Karpas-422 (cell line): ENCODE results near the gene BBOF1. TPM values are rescaled to one million over a fixed set of nuclear protein-coding genes. Genes with fewer than 3 reads are reported as not detected.

Experiments
- DNase-seq: peaks from one replicate; pipeline ENCODE4 v3.0.0-alpha.2; 2015
- H2AFZ ChIP-seq: fragments of 200-600 bp; sonication (generic); 2 replicates; pipeline ENCODE4 v1.6.1; 2014; ENCODE audit warnings: antibody characterized with exemption, low read length, mixed read lengths
- H3K27ac ChIP-seq: fragments of 200-600 bp; sonication (generic); 2 replicates; pipeline ENCODE4 v1.5.1; 2014; ENCODE audit warnings: mild to moderate bottlenecking, low read length, moderate library complexity
- H3K27me3 ChIP-seq: fragments of 200-600 bp; sonication (generic); 2 replicates; pipeline ENCODE4 v1.6.1; 2014; ENCODE audit warnings: low read length, mixed read lengths
- H3K36me3 ChIP-seq: fragments of 200-600 bp; sonication (generic); 2 replicates; pipeline ENCODE4 v1.6.1; 2014; ENCODE audit warnings: low read length, mixed read lengths; ENCODE audit not compliant: insufficient read depth
- H3K4me1 ChIP-seq: fragments of 200-600 bp; sonication (generic); 2 replicates; pipeline ENCODE4 v1.6.1; 2014; ENCODE audit warnings: mild to moderate bottlenecking, low read length, mixed read lengths
- H3K4me2 ChIP-seq: fragments of 200-600 bp; sonication (generic); 2 replicates; pipeline ENCODE4 v1.6.1; 2014; ENCODE audit warnings: low read length, low read depth, mild to moderate bottlenecking; ENCODE audit not compliant: poor library complexity, severe bottlenecking
- H3K4me3 ChIP-seq: fragments of 200-600 bp; sonication (generic); 2 replicates; pipeline ENCODE4 v1.5.1; 2014; ENCODE audit warnings: mild to moderate bottlenecking, antibody characterized with exemption, low read length, mixed read lengths
- H3K79me2 ChIP-seq: fragments of 200-600 bp; sonication (generic); 2 replicates; pipeline ENCODE4 v1.6.1; 2014; ENCODE audit warnings: mild to moderate bottlenecking, low read length, mixed read lengths
- H3K9ac ChIP-seq: fragments of 200-600 bp; sonication (generic); 2 replicates; pipeline ENCODE4 v1.6.0; 2014; ENCODE audit warnings: low read length
- H3K9me2 ChIP-seq: fragments of 200-600 bp; sonication (generic), shearing (Covaris generic); replicated peaks from 2 replicates; pipeline ENCODE4 v1.6.0; 2014; ENCODE audit warnings: mild to moderate bottlenecking, low read length, moderate library complexity; ENCODE audit not compliant: insufficient read depth
- H3K9me3 ChIP-seq: fragments of 300-700, 200-600 bp; sonication (generic); 2 replicates; pipeline ENCODE4 v1.6.1; 2014; ENCODE audit warnings: low read length, mixed read lengths
- H4K20me1 ChIP-seq: fragments of 200-600 bp; sonication (generic); 2 replicates; pipeline ENCODE4 v1.6.1; 2014; ENCODE audit warnings: mild to moderate bottlenecking, antibody characterized with exemption, low read length, low read depth; ENCODE audit not compliant: insufficient read depth
- total RNA-seq: library from RNA; depleted of rRNA; stranded (reverse); fragments of >200 nt; shearing (Covaris generic); gene quantifications from 2 replicates; pipeline ENCODE4 v1.2.3, GENCODE V29; 2014; ENCODE audit warnings: low replicate concordance

The BBOF1 gene
- total RNA-seq, 1 experiment from 2014 or later, result 6.1 TPM

GRCh38 chr14:74065746-74066575 lies 46.8 kb downstream of the BBOF1 start:
- Histone ChIP-seq H3K9me3 (no peaks in the 10 kb centered on the region), H3K9ac (no peak overlapping the region), H3K27me3 (no peaks in the 10 kb centered on the region), H2AFZ (no peak overlapping the region), H3K4me2 (no peak overlapping the region), H3K9me2 (no peaks in the 10 kb centered on the region), H3K27ac (no peak overlapping the region), H3K4me1 (no peaks in the 10 kb centered on the region), H3K36me3 (peaks cover 4% of the 10 kb centered on the region), H4K20me1 (no peaks in the 10 kb centered on the region), H3K4me3 (no peak overlapping the region), H3K79me2 (no peaks in the 10 kb centered on the region)
- DNase-seq, result no peak

GRCh38 chr14:74077401-74077800 lies 58.3 kb downstream of the BBOF1 start:
- H3K79me2 ChIP-seq, result no peaks in the 10 kb centered on the region
- H3K4me2 ChIP-seq, result no peak overlapping the region
- no peaks in the 10 kb centered on the region for H3K9me3 ChIP-seq
- no peak overlapping the region for H3K27ac ChIP-seq
- no peak overlapping the region for H3K9ac ChIP-seq
- H2AFZ ChIP-seq, result no peak overlapping the region
- no peaks in the 10 kb centered on the region for H3K27me3 ChIP-seq
- peaks cover 10% of the 10 kb centered on the region for H3K4me1 ChIP-seq
- no peaks in the 10 kb centered on the region for H3K9me2 ChIP-seq
- no peak overlapping the region for H3K4me3 ChIP-seq
- no peak for DNase-seq
- H3K36me3 ChIP-seq, result no peaks in the 10 kb centered on the region
- H4K20me1 ChIP-seq, result no peaks in the 10 kb centered on the region

- H3K27me3 ChIP-seq, result no peaks in the 10 kb centered on the region
- no peak for DNase-seq
- no peaks in the 10 kb centered on the region for H3K9me3 ChIP-seq
- no peak overlapping the region for H3K4me3 ChIP-seq
- no peak overlapping the region for H2AFZ ChIP-seq
- H3K79me2 ChIP-seq, result peaks cover 24% of the 10 kb centered on the region
- H3K36me3 ChIP-seq, result no peaks in the 10 kb centered on the region
- no peak overlapping the region for H3K27ac ChIP-seq
- H3K9me2 ChIP-seq, result no peaks in the 10 kb centered on the region
- peaks cover 27% of the 10 kb centered on the region for H3K4me1 ChIP-seq
- no peak overlapping the region for H3K9ac ChIP-seq
- H4K20me1 ChIP-seq, result no peaks in the 10 kb centered on the region
- H3K4me2 ChIP-seq, result no peak overlapping the region
These were observed 61.8 kb downstream of the BBOF1 start for GRCh38 chr14:74080820-74081460.

- H4K20me1 ChIP-seq, result no peaks in the 10 kb centered on the region
- H2AFZ ChIP-seq, result no peak overlapping the region
- H3K27me3 ChIP-seq, result no peaks in the 10 kb centered on the region
- DNase-seq, result no peak
- H3K79me2 ChIP-seq, result peaks cover 29% of the 10 kb centered on the region
- H3K27ac ChIP-seq, result no peak overlapping the region
- H3K4me2 ChIP-seq, result no peak overlapping the region
- H3K9me2 ChIP-seq, result no peaks in the 10 kb centered on the region
- peaks cover 33% of the 10 kb centered on the region for H3K4me1 ChIP-seq
- H3K9me3 ChIP-seq, result no peaks in the 10 kb centered on the region
- H3K9ac ChIP-seq, result no peak overlapping the region
- no peak overlapping the region for H3K4me3 ChIP-seq
- H3K36me3 ChIP-seq, result no peaks in the 10 kb centered on the region
These were observed 62.3 kb downstream of the BBOF1 start for GRCh38 chr14:74081491-74081890.

DNA sequence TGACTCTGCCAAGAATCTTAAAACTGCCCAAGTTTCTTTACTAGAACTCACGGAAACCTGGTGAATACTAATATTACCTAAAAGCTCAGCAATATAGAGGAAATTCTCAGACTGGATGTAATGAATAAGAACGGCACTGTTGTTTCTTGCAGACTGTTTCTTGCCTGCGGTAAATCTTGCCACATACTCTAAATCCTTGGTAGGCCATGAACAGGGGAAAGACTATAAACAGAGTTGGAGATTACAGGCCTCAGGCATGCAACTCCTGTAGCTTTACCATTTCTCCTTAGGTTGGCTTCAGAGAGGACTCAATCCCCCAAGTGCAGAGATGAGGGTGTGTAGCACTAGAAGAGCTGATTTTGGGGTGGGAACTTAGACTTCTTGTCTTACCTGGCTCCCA lies 64.0 kb downstream of the BBOF1 start:
- Histone ChIP-seq H3K27me3 (no peaks in the 10 kb centered on the region), H3K27ac (no peak overlapping the region), H4K20me1 (no peaks in the 10 kb centered on the region), H3K79me2 (peaks cover 42% of the 10 kb centered on the region), H3K4me3 (peak overlapping the region; percentile 81), H3K9me3 (no peaks in the 10 kb centered on the region), H3K9me2 (no peaks in the 10 kb centered on the region), H2AFZ (0 out of 2 replicates have a peak overlapping the region, but pooled peaks have one; percentile 80), H3K36me3 (no peaks in the 10 kb centered on the region), H3K4me2 (peak overlapping the region; percentile 94), H3K9ac (peak overlapping the region; percentile 79), H3K4me1 (peaks cover 24% of the 10 kb centered on the region)
- no peak for DNase-seq

DNA sequence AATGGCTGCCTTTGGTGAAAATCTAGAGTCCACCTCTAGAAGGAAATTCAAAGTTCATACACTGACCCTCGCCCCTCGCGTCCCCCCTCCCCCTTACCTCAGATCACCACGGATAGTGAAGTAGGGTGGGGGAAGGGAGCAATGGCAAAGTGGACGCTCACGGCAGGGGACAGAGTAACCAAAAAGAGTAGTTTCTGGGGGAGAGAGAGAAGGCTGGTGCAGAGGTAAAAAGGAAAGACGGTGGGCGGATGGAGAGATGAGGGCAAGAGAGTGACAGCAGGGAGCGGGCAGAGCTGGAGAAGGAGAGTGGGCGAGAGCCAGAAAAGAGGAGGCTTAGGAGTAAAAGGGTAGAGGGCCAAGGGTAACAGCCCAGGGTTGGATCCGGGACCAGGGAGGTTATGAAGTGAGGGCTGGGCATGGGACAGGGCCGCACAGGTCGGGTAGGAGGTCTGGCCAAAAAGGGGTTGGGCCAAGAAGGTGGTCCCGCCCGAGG lies 64.7 kb downstream of the BBOF1 start:
- Histone ChIP-seq H3K27ac (no peak overlapping the region), H3K79me2 (peaks cover 48% of the 10 kb centered on the region), H3K9ac (peak overlapping the region; percentile 79), H3K4me2 (peak overlapping the region; percentile 94), H4K20me1 (no peaks in the 10 kb centered on the region), H3K9me3 (no peaks in the 10 kb centered on the region), H3K27me3 (no peaks in the 10 kb centered on the region), H3K9me2 (no peaks in the 10 kb centered on the region), H3K36me3 (peaks cover 5% of the 10 kb centered on the region; the same call in 1 of the 2 replicates), H3K4me3 (peak overlapping the region; percentile 81), H2AFZ (peak overlapping the region; percentile 80), H3K4me1 (peaks cover 24% of the 10 kb centered on the region)
- no peak for DNase-seq

GRCh38 chr14:74084277-74085046 lies 65.3 kb downstream of the BBOF1 start, which contains the start of the genes ALDH6A1 and LIN52:
Gene ALDH6A1 (minus strand): TSS chr14:74084453. CDS start chr14:74084394, 59 bp downstream.
Gene LIN52 (plus strand): TSS chr14:74084956. CDS start chr14:74084975, 19 bp downstream.
- peaks cover 7% of the 10 kb centered on the region; the same call in 1 of the 2 replicates for H3K36me3 ChIP-seq
- peak; percentile 100 for DNase-seq
- peaks cover 24% of the 10 kb centered on the region for H3K4me1 ChIP-seq
- no peaks in the 10 kb centered on the region for H3K9me2 ChIP-seq
- H2AFZ ChIP-seq, result peak within 1 kb of the TSS; percentile 80
- peaks cover 55% of the 10 kb centered on the region for H3K79me2 ChIP-seq
- peak within 1 kb of the TSS; percentile 10; the same call in 1 of the 2 replicates for H3K27ac ChIP-seq
- H3K4me2 ChIP-seq, result peak within 1 kb of the TSS; percentile 94
- H3K9ac ChIP-seq, result peak within 1 kb of the TSS; percentile 81
- H3K4me3 ChIP-seq, result peak within 1 kb of the TSS; percentile 81
- no peaks in the 10 kb centered on the region for H3K9me3 ChIP-seq
- H3K27me3 ChIP-seq, result no peaks in the 10 kb centered on the region
- no peaks in the 10 kb centered on the region for H4K20me1 ChIP-seq
